ENCODE data around the gene TXNRD2. TPM values are rescaled to one million over a fixed set of nuclear protein-coding genes. Genes with fewer than 3 reads are reported as not detected.

Gene TXNRD2
- total RNA-seq, 1 donor, result 19.5 TPM

DNA sequence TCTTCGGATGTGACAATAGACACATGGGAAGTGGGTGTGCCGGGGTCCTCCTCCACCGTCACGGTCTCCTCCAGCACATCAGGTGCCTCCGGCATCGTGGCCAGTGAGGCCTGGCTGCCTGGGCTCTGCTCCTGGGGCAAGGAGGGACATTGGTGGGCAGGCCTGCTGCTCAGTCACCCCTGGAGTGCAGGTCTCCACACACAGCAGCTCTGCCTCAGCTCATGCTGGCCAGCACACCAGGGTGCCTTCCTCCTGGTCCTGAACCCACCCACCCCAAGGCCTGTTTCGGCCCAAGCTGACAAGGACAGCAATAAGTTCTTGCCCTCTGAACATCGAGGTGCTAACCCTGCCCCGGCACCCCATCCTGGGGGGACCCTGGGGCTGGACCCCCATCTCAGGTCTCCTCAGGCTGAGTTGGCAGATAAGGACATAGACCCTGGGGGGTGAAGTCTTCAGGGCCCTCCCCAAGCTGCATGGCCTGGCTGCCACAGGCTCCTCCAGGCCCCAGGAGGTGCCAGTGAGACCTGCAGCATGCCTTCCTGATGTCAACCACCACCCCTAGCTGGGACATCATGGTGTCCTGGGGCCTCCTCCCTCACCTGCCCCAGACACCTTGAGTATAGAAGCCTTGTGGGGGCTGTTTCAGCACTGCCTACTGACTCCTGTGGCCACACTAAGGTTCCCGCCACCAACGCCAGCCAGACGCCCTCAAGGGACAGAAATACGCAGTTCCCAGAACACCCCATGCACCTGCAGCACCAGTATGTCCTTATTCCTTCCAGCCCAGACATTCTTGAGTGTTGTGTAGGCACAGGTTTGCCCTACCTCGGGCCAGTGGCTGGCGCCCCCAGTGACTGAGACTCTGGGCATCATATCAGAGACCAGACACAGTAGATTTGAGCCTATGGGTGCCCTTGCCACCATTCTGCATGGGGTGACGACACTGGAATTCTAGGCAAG is 40.6 kb upstream of the TXNRD2 start:
- peak; percentile 73 for DNase-seq (ENCODE audit: insufficient read length, low spot score, missing footprints)
- H3K79me2 ChIP-seq (ENCODE audit: insufficient read depth, low read length), result peaks cover 17% of the 10 kb centered on the region
- TF ChIP-seq, protein P1, sequence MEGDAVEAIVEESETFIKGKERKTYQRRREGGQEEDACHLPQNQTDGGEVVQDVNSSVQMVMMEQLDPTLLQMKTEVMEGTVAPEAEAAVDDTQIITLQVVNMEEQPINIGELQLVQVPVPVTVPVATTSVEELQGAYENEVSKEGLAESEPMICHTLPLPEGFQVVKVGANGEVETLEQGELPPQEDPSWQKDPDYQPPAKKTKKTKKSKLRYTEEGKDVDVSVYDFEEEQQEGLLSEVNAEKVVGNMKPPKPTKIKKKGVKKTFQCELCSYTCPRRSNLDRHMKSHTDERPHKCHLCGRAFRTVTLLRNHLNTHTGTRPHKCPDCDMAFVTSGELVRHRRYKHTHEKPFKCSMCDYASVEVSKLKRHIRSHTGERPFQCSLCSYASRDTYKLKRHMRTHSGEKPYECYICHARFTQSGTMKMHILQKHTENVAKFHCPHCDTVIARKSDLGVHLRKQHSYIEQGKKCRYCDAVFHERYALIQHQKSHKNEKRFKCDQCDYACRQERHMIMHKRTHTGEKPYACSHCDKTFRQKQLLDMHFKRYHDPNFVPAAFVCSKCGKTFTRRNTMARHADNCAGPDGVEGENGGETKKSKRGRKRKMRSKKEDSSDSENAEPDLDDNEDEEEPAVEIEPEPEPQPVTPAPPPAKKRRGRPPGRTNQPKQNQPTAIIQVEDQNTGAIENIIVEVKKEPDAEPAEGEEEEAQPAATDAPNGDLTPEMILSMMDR (IDR thresholded peaks at IDR 0.05; ENCODE audit: extremely low read depth, low read depth, low read length), result no peak
- no peaks in the 10 kb centered on the region for H3K9me3 ChIP-seq (ENCODE audit: low read depth, low read length)
- H3K27ac ChIP-seq (ENCODE audit: low read depth, low read length), result no peak overlapping the region
- no peaks in the 10 kb centered on the region for H3K36me3 ChIP-seq (ENCODE audit: insufficient read depth, low read length)
- H3K4me3 ChIP-seq (ENCODE audit: insufficient read depth, low read length), result no peak overlapping the region
- no peak overlapping the region for H3K4me2 ChIP-seq (ENCODE audit: insufficient read depth, low read length)
- peaks cover 21% of the 10 kb centered on the region for H3K4me1 ChIP-seq (ENCODE audit: insufficient read depth, low read length)
- H4K20me1 ChIP-seq (ENCODE audit: insufficient read depth, low read length), result peaks cover 40% of the 10 kb centered on the region
- no peak overlapping the region for H2AFZ ChIP-seq (ENCODE audit: low read length)
- no peaks in the 10 kb centered on the region for H3K27me3 ChIP-seq (ENCODE audit: insufficient read depth, low read length)

DNA sequence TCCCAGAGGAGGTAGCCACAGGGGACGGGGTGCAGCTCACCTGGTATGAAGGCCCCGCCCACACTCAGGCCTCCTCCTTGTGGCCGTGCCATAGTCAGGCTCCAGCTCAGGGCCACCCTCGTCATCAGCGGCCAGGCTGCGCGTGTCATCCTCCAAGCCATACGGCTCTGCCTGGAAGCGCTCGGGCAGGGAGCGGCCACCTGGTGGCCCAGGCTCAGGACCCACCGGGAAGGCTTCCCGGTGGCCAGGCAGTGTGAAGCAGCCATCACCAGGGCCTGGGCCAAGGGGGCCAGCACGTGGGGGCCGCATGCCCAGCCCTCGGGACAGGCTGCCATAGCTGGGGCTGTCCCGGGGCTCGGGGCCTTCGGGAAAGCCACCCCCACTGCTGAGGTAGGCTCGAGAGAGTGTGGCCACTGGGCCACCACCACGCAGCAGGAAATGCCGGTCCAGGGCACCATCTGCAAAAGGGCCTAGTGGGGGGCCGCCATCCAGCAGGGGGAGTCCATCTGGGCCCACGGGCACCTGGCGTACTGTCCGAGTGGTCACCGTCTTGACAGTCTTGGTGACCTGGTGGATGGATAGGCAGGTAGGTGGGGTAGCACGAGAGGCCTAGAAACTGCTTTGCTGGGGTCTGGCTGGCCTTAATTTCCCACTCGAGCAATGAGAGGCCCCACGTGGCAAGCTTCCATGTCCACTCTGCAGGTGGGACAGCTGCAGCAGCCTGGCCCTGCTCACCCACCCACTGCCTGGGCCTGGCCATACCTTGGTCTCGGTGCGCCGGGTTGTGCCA is 39.7 kb upstream of the TXNRD2 start:
- no peak overlapping the region for H3K4me3 ChIP-seq (ENCODE audit: insufficient read depth, low read length)
- peaks cover 16% of the 10 kb centered on the region for H3K4me1 ChIP-seq (ENCODE audit: insufficient read depth, low read length)
- DNase-seq (ENCODE audit: insufficient read length, low spot score, missing footprints), result no peak
- peaks cover 17% of the 10 kb centered on the region for H3K79me2 ChIP-seq (ENCODE audit: insufficient read depth, low read length)
- H3K27ac ChIP-seq (ENCODE audit: low read depth, low read length), result no peak overlapping the region
- peaks cover 40% of the 10 kb centered on the region for H4K20me1 ChIP-seq (ENCODE audit: insufficient read depth, low read length)
- no peaks in the 10 kb centered on the region for H3K9me3 ChIP-seq (ENCODE audit: low read depth, low read length)
- no peak overlapping the region for H2AFZ ChIP-seq (ENCODE audit: low read length)
- H3K4me2 ChIP-seq (ENCODE audit: insufficient read depth, low read length), result no peak overlapping the region
- H3K36me3 ChIP-seq (ENCODE audit: insufficient read depth, low read length), result no peaks in the 10 kb centered on the region
- TF ChIP-seq, protein P1 (IDR thresholded peaks at IDR 0.05; ENCODE audit: extremely low read depth, low read depth, low read length), result no peak
- H3K27me3 ChIP-seq (ENCODE audit: insufficient read depth, low read length), result no peaks in the 10 kb centered on the region

DNA sequence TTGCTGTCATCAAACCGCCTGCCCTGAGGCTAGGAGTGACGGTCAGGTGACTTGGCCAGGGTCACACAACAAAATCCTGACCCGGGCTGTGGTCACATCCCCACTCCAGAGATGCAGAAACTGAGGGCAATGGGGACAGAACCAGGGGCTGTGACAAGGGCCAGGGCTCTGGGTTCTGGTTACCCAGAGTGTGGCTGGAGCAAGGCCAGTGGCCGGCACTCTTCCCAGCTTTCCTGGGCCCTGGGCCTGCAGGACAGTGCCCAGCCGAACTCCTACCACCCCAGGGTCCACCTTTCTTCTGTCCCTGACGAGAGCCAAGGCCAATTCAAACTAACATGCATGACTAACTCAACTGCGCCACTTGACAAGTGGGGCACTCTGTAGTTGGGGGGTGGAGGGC is 39.1 kb upstream of the TXNRD2 start:
- Histone ChIP-seq H3K79me2 (ENCODE audit: insufficient read depth, low read length) (peaks cover 12% of the 10 kb centered on the region), H3K9me3 (ENCODE audit: low read depth, low read length) (no peaks in the 10 kb centered on the region), H4K20me1 (ENCODE audit: insufficient read depth, low read length) (peaks cover 35% of the 10 kb centered on the region), H3K4me1 (ENCODE audit: insufficient read depth, low read length) (peaks cover 10% of the 10 kb centered on the region), H3K27ac (ENCODE audit: low read depth, low read length) (no peak overlapping the region), H3K4me3 (ENCODE audit: insufficient read depth, low read length) (no peak overlapping the region), H3K36me3 (ENCODE audit: insufficient read depth, low read length) (no peaks in the 10 kb centered on the region), H3K27me3 (ENCODE audit: insufficient read depth, low read length) (no peaks in the 10 kb centered on the region), H2AFZ (ENCODE audit: low read length) (no peak overlapping the region), H3K4me2 (ENCODE audit: insufficient read depth, low read length) (no peak overlapping the region)
- DNase-seq (ENCODE audit: insufficient read length, low spot score, missing footprints), result peak; percentile 68
- TF ChIP-seq, protein P1 (IDR thresholded peaks at IDR 0.05; ENCODE audit: extremely low read depth, low read depth, low read length), result no peak

All from osteoblast (primary cell).